A673 (cell line): ENCODE data around the gene KCNAB2. TPM values are rescaled to one million over a fixed set of nuclear protein-coding genes. Genes with fewer than 3 reads are reported as not detected.

ENCODE experiments used
- BruUV-seq: library from RNA; stranded (reverse); fragments of 400-500 nt; replicated peaks from 2 replicates; lab custom pipeline; 2021; lab: Mats Ljungman, UMichigan
- CTCF ChIA-PET: fragments of 300-600 bp; sonication (Branson Sonifier 250); formaldehyde crosslinking; loops from one replicate; lab custom pipeline; 2022; ENCODE audit warnings: antibody characterized with exemption; lab: Charles Lee
- POLR2A ChIA-PET: fragments of 300-600 bp; sonication (Branson Sonifier 250); formaldehyde crosslinking; loops from one replicate; lab custom pipeline; 2022; ENCODE audit warnings: antibody characterized with exemption; ENCODE audit not compliant: low non-redundant PET; lab: Charles Lee
- DNase-seq: peaks from one replicate; pipeline ENCODE4 v3.0.0-alpha.2; 2015; ENCODE audit warnings: low spot score
- H3K27ac ChIP-seq: fragments of 200-600 bp; sonication (generic); 2 replicates; pipeline ENCODE4 v1.5.1; 2016; ENCODE audit warnings: mixed run types, low read depth, mild to moderate bottlenecking, mixed read lengths, antibody characterized with exemption, low read length; ENCODE audit not compliant: poor library complexity, severe bottlenecking
- H3K27me3 ChIP-seq: fragments of 200-600 bp; sonication (generic); replicated peaks from 2 replicates; pipeline ENCODE4 v1.6.1; 2017; ENCODE audit warnings: mixed run types, low read depth, mild to moderate bottlenecking, mixed read lengths, antibody characterized with exemption, low read length; ENCODE audit not compliant: insufficient read depth, poor library complexity
- H3K36me3 ChIP-seq: fragments of 200-600 bp; sonication (generic); 2 replicates; pipeline ENCODE4 v1.6.1; 2016; ENCODE audit warnings: mixed run types, mild to moderate bottlenecking, mixed read lengths, antibody characterized with exemption, low read length; ENCODE audit not compliant: insufficient read depth, poor library complexity, severe bottlenecking
- H3K4me1 ChIP-seq: fragments of 200-600 bp; sonication (generic); 2 replicates; pipeline ENCODE4 v1.6.1; 2017; ENCODE audit warnings: mixed run types, mild to moderate bottlenecking, mixed read lengths, antibody characterized with exemption, low read length; ENCODE audit not compliant: insufficient read depth, poor library complexity, severe bottlenecking
- H3K4me3 ChIP-seq: fragments of 200-600 bp; sonication (generic); 2 replicates; pipeline ENCODE4 v1.5.1; 2016; ENCODE audit warnings: low read depth, mixed run types, mild to moderate bottlenecking, mixed read lengths, low read length; ENCODE audit not compliant: poor library complexity, severe bottlenecking
- H3K9me3 ChIP-seq: fragments of 200-600 bp; sonication (generic); 2 replicates; pipeline ENCODE4 v1.6.1; 2016; ENCODE audit warnings: mixed run types, low read depth, mild to moderate bottlenecking, mixed read lengths, antibody characterized with exemption, low read length; ENCODE audit not compliant: poor library complexity, severe bottlenecking
- CTCF ChIP-seq: fragments of 300-800, 200-600 bp; sonication (generic); conservative IDR thresholded peaks from 2 replicates; pipeline ENCODE4 v1.5.1; 2017; ENCODE audit warnings: low read depth, mild to moderate bottlenecking, antibody characterized with exemption, low read length, moderate library complexity, mixed read lengths
- EZH2 ChIP-seq: fragments of 200-600 bp; sonication (generic); IDR thresholded peaks from 2 replicates; pipeline ENCODE4 v1.6.1; 2017; ENCODE audit warnings: borderline replicate concordance, low read depth, mild to moderate bottlenecking, mixed read lengths, antibody characterized with exemption, low read length; ENCODE audit not compliant: poor library complexity, severe bottlenecking
- intact Hi-C: fragments of 100-400 bp; cut with micrococcal nuclease; formaldehyde crosslinking; loops from one replicate; pipeline ENCODE4 v1.10.0; 2022; ENCODE audit not compliant: unreplicated experiment
- total RNA-seq: library from RNA; stranded (reverse); gene quantifications from 2 replicates; pipeline ENCODE4 v1.2.3, GENCODE V29; 2021

The KCNAB2 gene
- total RNA-seq, 1 experiment from 2014 or later = 6.4 TPM

GRCh38 chr1:6027591-6027990 lies 18.1 kb upstream of the KCNAB2 start:
- ChIA-PET CTCF (no interaction called here), POLR2A (no interaction called here)
- Histone ChIP-seq H3K36me3 (no peaks in the 10 kb centered on the region), H3K4me3 (no peak overlapping the region), H3K9me3 (no peaks in the 10 kb centered on the region), H3K27ac (no peak overlapping the region), H3K4me1 (peaks cover 13% of the 10 kb centered on the region), H3K27me3 (no peaks in the 10 kb centered on the region)
- DNase-seq = no peak
- BruUV-seq = no TSS peak
- TF ChIP-seq CTCF (no peak), EZH2 (no peak)
- intact Hi-C loops = no loop called here

- H3K4me3 ChIP-seq = no peak overlapping the region
- no peaks in the 10 kb centered on the region for H3K27me3 ChIP-seq
- no TSS peak for BruUV-seq
- TF ChIP-seq EZH2 (no peak), CTCF (no peak)
- POLR2A ChIA-PET = no interaction called here
- intact Hi-C loops = no loop called here
- peaks cover 13% of the 10 kb centered on the region for H3K4me1 ChIP-seq
- H3K36me3 ChIP-seq = no peaks in the 10 kb centered on the region
- peak; percentile 27 for DNase-seq
- H3K27ac ChIP-seq = no peak overlapping the region
- CTCF ChIA-PET = no interaction called here
- no peaks in the 10 kb centered on the region for H3K9me3 ChIP-seq
These were observed 17.4 kb upstream of the KCNAB2 start for GRCh38 chr1:6028042-6028850.

GRCh38 chr1:6029351-6029750 lies 16.3 kb upstream of the KCNAB2 start:
- BruUV-seq = no TSS peak
- TF ChIP-seq EZH2 = no peak
- TF ChIP-seq CTCF = no peak
- Histone ChIP-seq H3K9me3 (no peaks in the 10 kb centered on the region), H3K27ac (no peak overlapping the region), H3K36me3 (no peaks in the 10 kb centered on the region), H3K27me3 (no peaks in the 10 kb centered on the region), H3K4me3 (no peak overlapping the region), H3K4me1 (peaks cover 14% of the 10 kb centered on the region)
- CTCF ChIA-PET = no interaction called here
- intact Hi-C loops = no loop called here
- no peak for DNase-seq
- POLR2A ChIA-PET = no interaction called here
